GM19193 (cell line): Measurements from ENCODE around the gene LRMDA.

ENCODE experiments used
- POLR2A ChIP-seq: IDR thresholded peaks from 4 replicates; pipeline ENCODE4 v1.6.1; 2011; ENCODE audit not compliant: insufficient read depth, insufficient read length; ENCODE audit errors: extremely low read depth

Gene LRMDA

GRCh38 chr10:76041551-76041950 is 610.1 kb downstream of the LRMDA start:
- no peak for TF ChIP-seq POLR2A

GRCh38 chr10:76043261-76043660 is 611.8 kb downstream of the LRMDA start:
- no peak for TF ChIP-seq POLR2A

DNA sequence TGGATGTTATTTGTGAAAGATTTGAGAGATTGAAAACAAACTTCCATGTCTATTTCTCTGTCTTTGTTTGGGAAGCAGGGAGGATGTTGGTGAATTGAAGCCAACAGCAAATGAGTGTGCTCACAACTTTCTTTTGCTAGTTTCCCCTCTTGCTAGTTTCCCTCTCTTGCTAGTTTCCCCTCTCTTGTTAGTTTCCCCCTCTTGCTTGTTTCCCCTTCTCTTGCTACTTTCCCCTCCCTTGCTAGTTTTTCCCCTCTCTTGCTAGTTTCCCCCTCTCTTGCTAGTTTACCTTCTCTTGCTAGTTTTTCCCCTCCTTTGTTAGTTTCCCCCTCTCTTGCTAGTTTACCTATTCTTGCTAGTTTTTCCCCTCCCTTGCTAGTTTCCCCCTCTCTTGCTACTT is 613.3 kb downstream of the LRMDA start:
- TF ChIP-seq POLR2A: no peak

DNA sequence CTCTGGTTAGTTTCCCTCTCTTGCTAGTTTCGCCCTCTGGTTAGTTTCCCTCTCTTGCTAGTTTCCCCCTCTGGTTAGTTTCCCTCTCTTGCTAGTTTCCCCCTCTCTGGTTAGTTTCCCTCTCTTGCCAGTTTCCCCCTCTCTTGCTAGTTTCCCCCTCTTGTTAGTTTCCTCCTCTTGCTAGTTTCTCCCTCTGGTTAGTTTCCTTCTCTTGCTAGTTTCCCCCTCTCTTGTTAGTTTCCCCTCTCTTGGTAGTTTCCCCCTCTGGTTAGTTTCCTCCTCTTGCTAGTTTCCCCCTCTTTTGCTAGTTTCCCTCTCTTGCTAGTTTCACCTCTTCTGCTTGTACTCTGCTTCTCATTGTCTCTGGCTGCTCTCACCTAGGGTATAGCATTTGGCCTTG is 613.8 kb downstream of the LRMDA start:
- no peak for TF ChIP-seq POLR2A

- no peak for TF ChIP-seq POLR2A
These were observed 616.1 kb downstream of the LRMDA start for GRCh38 chr10:76047521-76047920.

DNA sequence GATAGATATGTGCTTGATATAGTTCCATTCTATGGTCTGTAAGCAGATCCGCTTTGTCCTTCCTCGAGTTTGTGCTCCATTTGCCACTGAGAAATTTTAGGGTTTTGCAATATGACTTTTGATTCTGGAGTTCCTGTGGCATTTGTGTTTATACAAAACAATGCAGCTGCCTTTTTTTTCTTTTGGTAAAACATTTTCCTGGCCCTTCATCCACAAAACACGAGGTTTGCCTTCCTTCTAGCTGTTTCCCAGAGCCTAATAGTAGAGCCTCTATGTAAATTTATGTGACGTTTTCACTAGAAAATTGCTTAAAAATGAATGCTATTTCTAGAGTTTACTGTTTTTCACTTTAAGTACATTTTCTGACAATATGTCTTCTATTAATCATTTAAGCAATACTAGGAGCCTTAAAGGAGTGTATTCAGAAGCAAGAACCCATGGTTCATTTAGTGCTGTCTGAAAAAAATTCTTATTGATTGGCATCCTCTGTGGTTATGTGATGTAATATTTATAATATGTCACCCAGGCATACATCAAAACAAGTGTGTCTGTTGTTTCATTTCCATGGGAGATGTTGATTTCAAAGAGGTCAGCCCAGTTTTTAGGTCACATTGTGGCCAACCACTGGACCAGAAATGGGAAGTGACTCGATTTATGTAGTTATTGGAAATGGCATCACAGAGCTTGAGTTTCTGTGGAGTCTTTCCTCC is 618.3 kb downstream of the LRMDA start:
- TF ChIP-seq POLR2A: no peak

DNA sequence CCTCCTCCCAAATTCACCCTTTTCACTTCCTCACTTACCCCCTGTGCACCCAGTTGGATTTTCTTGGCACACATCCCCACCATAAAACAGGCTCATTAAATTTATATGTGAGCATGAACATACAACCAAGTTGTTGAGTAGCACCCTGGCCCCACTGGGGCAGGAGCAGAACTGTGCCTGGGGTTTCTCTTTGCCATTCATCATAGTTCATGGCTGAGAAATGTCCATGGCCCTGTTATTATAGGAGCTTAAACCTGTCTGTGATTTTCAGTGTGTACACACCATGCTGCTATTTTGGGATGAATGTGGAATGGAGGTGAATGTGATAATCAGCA is 618.8 kb downstream of the LRMDA start:
- TF ChIP-seq POLR2A: no peak

- TF ChIP-seq POLR2A: no peak
These were observed 619.8 kb downstream of the LRMDA start for GRCh38 chr10:76051007-76051936.

DNA sequence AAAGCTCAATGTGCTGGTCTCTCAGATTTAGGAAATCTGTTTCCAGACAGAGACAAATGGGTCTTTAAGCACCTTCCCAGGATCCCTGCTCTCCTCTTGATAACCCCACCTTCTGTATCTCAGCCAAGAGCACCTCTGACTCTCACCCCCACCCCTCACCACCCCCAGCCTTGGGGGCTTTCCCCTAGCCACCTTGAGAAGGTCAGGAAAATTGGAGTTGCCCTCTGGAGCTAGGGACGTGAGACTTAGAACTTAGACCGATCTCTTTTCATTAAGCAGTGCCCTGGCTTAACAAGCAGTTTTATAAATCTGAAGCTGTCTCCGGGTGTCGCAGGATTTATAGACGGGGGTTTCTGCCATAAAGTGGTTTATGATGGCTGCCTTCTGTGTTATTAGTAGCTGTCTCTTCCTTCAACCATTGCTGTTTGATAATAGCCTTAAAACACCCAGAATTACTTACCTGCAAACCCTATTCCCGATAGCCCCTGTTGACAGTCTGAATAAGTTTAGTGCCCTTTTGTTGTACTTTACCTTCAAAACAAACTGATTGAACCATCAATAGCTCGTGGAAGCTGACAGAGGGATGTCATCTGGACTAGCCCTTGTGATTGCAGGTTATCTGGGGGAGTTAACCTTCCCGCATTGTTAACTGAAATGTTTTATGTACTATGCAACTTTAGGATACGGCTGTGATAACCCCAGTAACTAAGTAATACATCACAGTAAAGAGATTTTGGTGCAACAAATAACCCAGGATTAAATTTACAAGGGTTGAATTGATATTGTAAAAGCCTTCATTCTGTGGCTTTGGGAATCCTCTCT is 621.5 kb downstream of the LRMDA start:
- no peak for TF ChIP-seq POLR2A

- TF ChIP-seq POLR2A: no peak
These were observed 624.0 kb downstream of the LRMDA start for GRCh38 chr10:76055466-76055865.

DNA sequence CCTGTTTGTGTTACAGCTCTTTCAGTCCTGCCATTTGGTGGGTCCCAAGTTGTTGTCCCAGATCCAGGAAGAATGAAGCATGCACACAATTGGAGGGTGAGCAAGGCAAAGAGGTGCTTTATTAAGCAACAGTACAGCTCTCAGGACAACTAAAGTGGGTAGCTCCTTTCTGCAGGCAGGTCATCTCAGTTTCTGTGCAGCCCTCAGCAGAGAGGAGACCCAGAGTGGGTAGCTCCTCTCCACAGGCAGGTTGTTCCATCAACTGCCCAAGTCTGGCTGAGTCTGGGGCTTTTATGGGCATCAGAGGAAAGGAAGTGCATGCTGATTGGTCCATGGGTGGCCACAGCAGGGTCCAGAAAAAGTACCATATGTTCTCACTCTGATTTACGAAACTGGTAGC is 624.5 kb downstream of the LRMDA start:
- no peak for TF ChIP-seq POLR2A

DNA sequence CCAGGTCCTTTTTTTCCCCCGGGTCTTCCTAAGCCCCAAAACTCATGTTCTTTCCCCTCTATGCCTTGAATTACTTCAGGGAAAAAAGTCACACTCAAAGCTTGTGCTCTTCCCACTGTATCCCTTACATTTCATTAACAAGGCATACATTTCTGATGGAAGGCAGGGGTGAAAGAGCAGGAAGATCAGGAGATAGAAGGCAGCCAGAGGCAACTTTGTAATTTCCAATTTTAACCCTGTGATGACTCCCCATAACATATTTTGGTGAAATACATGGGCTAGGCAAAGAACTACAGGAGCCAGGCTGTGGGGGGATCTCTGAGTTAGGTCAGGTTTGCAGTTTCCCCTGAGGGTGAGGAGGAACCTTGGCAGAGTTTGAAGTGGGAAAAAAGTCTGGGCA is 635.0 kb downstream of the LRMDA start:
- TF ChIP-seq POLR2A: no peak

- no peak for TF ChIP-seq POLR2A
These were observed 636.0 kb downstream of the LRMDA start for GRCh38 chr10:76067447-76067846.

GRCh38 chr10:76068856-76069255 is 637.4 kb downstream of the LRMDA start:
- TF ChIP-seq POLR2A: no peak

- no peak for TF ChIP-seq POLR2A
These were observed 639.5 kb downstream of the LRMDA start for GRCh38 chr10:76070916-76071315.
